Measurements from ENCODE around the gene SLC16A5. TPM values are rescaled to one million over a fixed set of nuclear protein-coding genes. Genes with fewer than 3 reads are reported as not detected.
"Not testable (repeated sequence)": the region's sequence is repeated elsewhere in the genome, so short reads cannot be mapped to it uniquely, and the experiment has no call there.

The SLC16A5 gene
- total RNA-seq, 2 experiments from 2014 or later, result 6.0 to 6.5 TPM

- intact Hi-C loops (cut with DNase I, micrococcal nuclease), result loop anchor here (5.0 kb wide), 3 partner anchors 42 to 137 kb away; partner anchors contain the start of genes ARMC7 (in 1 of the 2) and NT5C (in 1 of the 2)
- peak overlapping the region; percentile 83 for H3K27ac Mint-ChIP-seq
- H3K4me3 Mint-ChIP-seq, result no peak overlapping the region
- ATAC-seq, result no peak
- H3K36me3 Mint-ChIP-seq (ENCODE audit: low read depth), result peaks cover 27% of the 10 kb centered on the region
- ChIA-PET POLR2A (interaction anchor here (1.1 kb wide), 1 partner anchor 13 kb away, joined by 3 read pairs; no protein-coding TSS in a partner anchor), CTCF (interaction anchor here (2.7 kb wide), 1 partner anchor 104 kb away, joined by 9 read pairs; no protein-coding TSS in a partner anchor)
- peaks cover 39% of the 10 kb centered on the region for H3K4me1 Mint-ChIP-seq
- no peaks in the 10 kb centered on the region for H3K27me3 Mint-ChIP-seq
- no peaks in the 10 kb centered on the region for H3K9me3 Mint-ChIP-seq (ENCODE audit: low read depth)
- no peak for DNase-seq
Observed at GRCh38 chr17:75064867-75065561, 22.7 kb upstream of the SLC16A5 start.

- CTCF ChIA-PET, result interaction anchor here (1.0 to 2.7 kb wide), 2 partner anchors 105 to 135 kb away, joined by 4 to 9 read pairs; no protein-coding TSS in a partner anchor
- H3K4me3 Mint-ChIP-seq, result peak overlapping the region; percentile 6
Observed at GRCh38 chr17:75065562-75066151, 22.1 kb upstream of the SLC16A5 start.

GRCh38 chr17:75067856-75068255, 19.9 kb upstream of the SLC16A5 start:
- H3K36me3 Mint-ChIP-seq (ENCODE audit: low read depth), result peaks cover 13% of the 10 kb centered on the region
- ChIA-PET POLR2A (interaction anchor here (0.7 kb wide), 1 partner anchor 42 kb away, joined by 4 read pairs; the partner anchor contains the start of gene ARMC7), CTCF (interaction anchor here (0.6 to 2.3 kb wide), 3 partner anchors 8 to 40 kb away, joined by 3 to 11 read pairs (median 6); no protein-coding TSS in a partner anchor)
- H3K27ac Mint-ChIP-seq, result peak overlapping the region; percentile 66
- ATAC-seq (peak; percentile 76), DNase-seq (peak; percentile 52)
- no peaks in the 10 kb centered on the region for H3K27me3 Mint-ChIP-seq
- H3K4me1 Mint-ChIP-seq, result peaks cover 39% of the 10 kb centered on the region
- H3K4me3 Mint-ChIP-seq, result no peak overlapping the region
- H3K9me3 Mint-ChIP-seq (ENCODE audit: low read depth), result no peaks in the 10 kb centered on the region
- intact Hi-C loops (cut with DNase I, micrococcal nuclease), result loop anchor here (5.0 kb wide), 3 partner anchors 39 to 134 kb away; partner anchors contain the start of genes ARMC7 (in 1 of the 2) and NT5C (in 1 of the 2)

More at GRCh38 chr17:75065562-75066151, 22.1 kb upstream of the SLC16A5 start:
- intact Hi-C loops (cut with DNase I, micrococcal nuclease), result loop anchor here (5.0 kb wide), 3 partner anchors 42 to 137 kb away; partner anchors contain the start of genes ARMC7 (in 1 of the 2) and NT5C (in 1 of the 2)
- Mint-ChIP-seq H3K36me3 (ENCODE audit: low read depth) (peaks cover 23% of the 10 kb centered on the region), H3K27me3 (no peaks in the 10 kb centered on the region), H3K4me1 (peaks cover 39% of the 10 kb centered on the region), H3K9me3 (ENCODE audit: low read depth) (no peaks in the 10 kb centered on the region), H3K27ac (peak overlapping the region; percentile 83)
- peak; percentile 75 for ATAC-seq
- POLR2A ChIA-PET, result interaction anchor here (0.6 to 1.1 kb wide), 4 partner anchors 13 to 94 kb away, joined by 3 to 6 read pairs (median 4); no protein-coding TSS in a partner anchor
- DNase-seq, result peak; percentile 38

- ATAC-seq (no peak), DNase-seq (no peak)
- ChIA-PET CTCF (interaction anchor here (0.5 to 2.3 kb wide), 6 partner anchors 9 to 119 kb away, joined by 3 to 11 read pairs (median 4); no protein-coding TSS in a partner anchor), POLR2A (no interaction called here)
- Mint-ChIP-seq H3K36me3 (ENCODE audit: low read depth) (peaks cover 13% of the 10 kb centered on the region), H3K27ac (peak overlapping the region; percentile 10), H3K27me3 (no peaks in the 10 kb centered on the region), H3K4me3 (no peak overlapping the region), H3K4me1 (peaks cover 39% of the 10 kb centered on the region), H3K9me3 (ENCODE audit: low read depth) (no peaks in the 10 kb centered on the region)
- intact Hi-C loops (cut with DNase I, micrococcal nuclease), result loop anchor here (5.0 kb wide), 3 partner anchors 39 to 134 kb away; partner anchors contain the start of genes ARMC7 (in 1 of the 2) and NT5C (in 1 of the 2)
Observed at GRCh38 chr17:75068750-75069149, 19.0 kb upstream of the SLC16A5 start.

GRCh38 chr17:75069783-75070182, 18.0 kb upstream of the SLC16A5 start:
- CTCF ChIA-PET, result interaction anchor here (0.8 to 2.3 kb wide), 6 partner anchors 10 to 387 kb away, joined by 3 to 11 read pairs (median 6); partner anchors contain the start of gene TMEM94
- intact Hi-C loops (cut with DNase I, micrococcal nuclease), result loop anchor here (5.0 kb wide), 3 partner anchors 38 to 133 kb away; partner anchors contain the start of genes ARMC7 (in 1 of the 2) and NT5C (in 1 of the 2)
- Mint-ChIP-seq H3K27ac (no peak overlapping the region), H3K27me3 (no peaks in the 10 kb centered on the region), H3K9me3 (ENCODE audit: low read depth) (no peaks in the 10 kb centered on the region), H3K4me3 (no peak overlapping the region), H3K36me3 (ENCODE audit: low read depth) (peaks cover 4% of the 10 kb centered on the region), H3K4me1 (peaks cover 34% of the 10 kb centered on the region)
- DNase-seq (peak; percentile 31), ATAC-seq (no peak)
- POLR2A ChIA-PET, result no interaction called here

GRCh38 chr17:75071478-75072271, 16.1 kb upstream of the SLC16A5 start:
- DNase-seq; ATAC-seq; intact Hi-C loops (cut with DNase I, micrococcal nuclease); H3K9me3 Mint-ChIP-seq (ENCODE audit: low read depth); H3K27me3 Mint-ChIP-seq; H3K27ac Mint-ChIP-seq; H3K36me3 Mint-ChIP-seq (ENCODE audit: low read depth); H3K4me3 Mint-ChIP-seq: not testable (repeated sequence)
- H3K4me1 Mint-ChIP-seq, result peaks cover 16% of the 10 kb centered on the region
- CTCF ChIA-PET, result interaction anchor here (0.7 to 1.5 kb wide), 5 partner anchors 22 to 161 kb away, joined by 3 to 6 read pairs (median 3); partner anchors contain the start of gene ARMC7
- POLR2A ChIA-PET, result interaction anchor here (0.7 kb wide), 1 partner anchor 43 kb away, joined by 5 read pairs; no protein-coding TSS in a partner anchor

GRCh38 chr17:75072909-75073308, 14.8 kb upstream of the SLC16A5 start:
- H3K4me3 Mint-ChIP-seq; H3K27me3 Mint-ChIP-seq; intact Hi-C loops (cut with DNase I, micrococcal nuclease): not testable (repeated sequence)

GRCh38 chr17:75073618-75074047, 14.1 kb upstream of the SLC16A5 start:
- Mint-ChIP-seq H3K27me3 (no peaks in the 10 kb centered on the region), H3K27ac (no peak overlapping the region), H3K4me3 (no peak overlapping the region), H3K4me1 (peaks cover 19% of the 10 kb centered on the region), H3K9me3 (ENCODE audit: low read depth) (no peaks in the 10 kb centered on the region), H3K36me3 (ENCODE audit: low read depth) (no peaks in the 10 kb centered on the region)
- ATAC-seq, result no peak
- ChIA-PET POLR2A (interaction anchor here (1.1 kb wide), 1 partner anchor 32 kb away, joined by 3 read pairs; no protein-coding TSS in a partner anchor), CTCF (interaction anchor here (1.0 kb wide), 1 partner anchor 28 kb away, joined by 3 read pairs; no protein-coding TSS in a partner anchor)
- intact Hi-C loops (cut with DNase I, micrococcal nuclease), result no loop called here
- no peak for DNase-seq

More at GRCh38 chr17:75072909-75073308, 14.8 kb upstream of the SLC16A5 start:
- ATAC-seq; DNase-seq; H3K9me3 Mint-ChIP-seq (ENCODE audit: low read depth); H3K27ac Mint-ChIP-seq; H3K36me3 Mint-ChIP-seq (ENCODE audit: low read depth); POLR2A ChIA-PET: not testable (repeated sequence)
- CTCF ChIA-PET, result interaction anchor here (0.7 to 1.5 kb wide), 4 partner anchors 24 to 434 kb away, joined by 3 to 4 read pairs (median 3); no protein-coding TSS in a partner anchor
- H3K4me1 Mint-ChIP-seq, result peaks cover 17% of the 10 kb centered on the region

GRCh38 chr17:75074532-75074931, 13.2 kb upstream of the SLC16A5 start:
- Mint-ChIP-seq H3K27ac (no peak overlapping the region), H3K9me3 (ENCODE audit: low read depth) (no peaks in the 10 kb centered on the region), H3K27me3 (no peaks in the 10 kb centered on the region), H3K36me3 (ENCODE audit: low read depth) (no peaks in the 10 kb centered on the region), H3K4me1 (peaks cover 25% of the 10 kb centered on the region), H3K4me3 (no peak overlapping the region)
- ATAC-seq (no peak), DNase-seq (no peak)
- ChIA-PET CTCF (interaction anchor here (0.5 to 0.7 kb wide), 3 partner anchors 46 to 179 kb away, joined by 3 read pairs; no protein-coding TSS in a partner anchor), POLR2A (interaction anchor here (0.7 to 1.1 kb wide), 2 partner anchors 31 to 36 kb away, joined by 3 to 4 read pairs; no protein-coding TSS in a partner anchor)
- intact Hi-C loops (cut with DNase I, micrococcal nuclease), result no loop called here
